AG04450 (cell line): ENCODE measurements around the gene HIC1. TPM values are rescaled to one million over a fixed set of nuclear protein-coding genes. Genes with fewer than 3 reads are reported as not detected.

Experiments
- CTCF ChIA-PET: fragments of 300-600, 350-600 bp; formaldehyde crosslinking; extraction: SDS; loops from one replicate; lab custom pipeline; 2022; ENCODE audit warnings: antibody characterized with exemption, inconsistent platforms; lab: Charles Lee
- POLR2A ChIA-PET: fragments of 350-600 bp; formaldehyde crosslinking; extraction: SDS; loops from one replicate; lab custom pipeline; 2021; ENCODE audit warnings: antibody characterized with exemption, inconsistent platforms; lab: Yijun Ruan, JAX
- DNase-seq: peaks from one replicate; pipeline ENCODE4 v3.0.0-alpha.2; 2011; ENCODE audit warnings: low read depth, low spot score
- H3K27ac ChIP-seq: one replicate; pipeline ENCODE4 v1.5.1; 2012; ENCODE audit warnings: low read depth, low read length, control low read depth
- H3K27me3 ChIP-seq: one replicate; pipeline ENCODE4 v1.6.0; 2012; ENCODE audit warnings: low read length; ENCODE audit not compliant: control insufficient read depth, insufficient read depth
- H3K4me3 ChIP-seq: 2 replicates; pipeline ENCODE4 v1.5.1; 2011; ENCODE audit warnings: mild to moderate bottlenecking, low read depth, low read length, control low read depth
- H3K9me3 ChIP-seq: 2 replicates; pipeline ENCODE4 v1.5.1; 2012; ENCODE audit warnings: low read length; ENCODE audit not compliant: control insufficient read depth, insufficient read depth
- CTCF ChIP-seq: IDR thresholded peaks from 2 replicates; pipeline ENCODE4 v1.5.1; 2011; ENCODE audit warnings: low read depth, low read length, control low read depth, inconsistent platforms
- polyA plus RNA-seq: library from polyadenylated mRNA; depleted of rRNA; stranded (reverse); fragments of >200 nt; gene quantifications from 2 replicates; pipeline ENCODE4 v1.2.3, GENCODE V29; 2011

The HIC1 gene
- polyA plus RNA-seq, 1 experiment = 12.7 TPM

GRCh38 chr17:2105663-2106062 is 50.8 kb downstream of the HIC1 start:
- DNase-seq = no peak
- no peak overlapping the region for H3K4me3 ChIP-seq
- no peak overlapping the region for H3K27ac ChIP-seq
- H3K9me3 ChIP-seq = no peaks in the 10 kb centered on the region
- no peak for TF ChIP-seq CTCF
- POLR2A ChIA-PET = no interaction called here
- H3K27me3 ChIP-seq = no peaks in the 10 kb centered on the region
- CTCF ChIA-PET = no interaction called here

GRCh38 chr17:2106308-2106955 is 51.5 kb downstream of the HIC1 start:
- CTCF ChIA-PET = no interaction called here
- no peak overlapping the region for H3K27ac ChIP-seq
- H3K4me3 ChIP-seq = no peak overlapping the region
- H3K9me3 ChIP-seq = no peaks in the 10 kb centered on the region
- no peak for TF ChIP-seq CTCF
- POLR2A ChIA-PET = no interaction called here
- no peak for DNase-seq
- no peaks in the 10 kb centered on the region for H3K27me3 ChIP-seq

- ChIA-PET POLR2A (no interaction called here), CTCF (no interaction called here)
- no peak for TF ChIP-seq CTCF
- DNase-seq = no peak
- no peak overlapping the region for H3K27ac ChIP-seq
- H3K27me3 ChIP-seq = no peaks in the 10 kb centered on the region
- no peaks in the 10 kb centered on the region for H3K9me3 ChIP-seq
- no peak overlapping the region for H3K4me3 ChIP-seq
Measured at GRCh38 chr17:2107050-2107449, 52.1 kb downstream of the HIC1 start.

- DNase-seq = no peak
Measured at GRCh38 chr17:2107506-2107905, 52.6 kb downstream of the HIC1 start.

More at GRCh38 chr17:2107506-2107905, 52.6 kb downstream of the HIC1 start:
- TF ChIP-seq CTCF = no peak
- Histone ChIP-seq H3K27ac (no peak overlapping the region), H3K4me3 (no peak overlapping the region), H3K9me3 (no peaks in the 10 kb centered on the region), H3K27me3 (no peaks in the 10 kb centered on the region)
- ChIA-PET CTCF (no interaction called here), POLR2A (no interaction called here)
